ENCODE results near the gene RBP2.

Gene RBP2

DNA sequence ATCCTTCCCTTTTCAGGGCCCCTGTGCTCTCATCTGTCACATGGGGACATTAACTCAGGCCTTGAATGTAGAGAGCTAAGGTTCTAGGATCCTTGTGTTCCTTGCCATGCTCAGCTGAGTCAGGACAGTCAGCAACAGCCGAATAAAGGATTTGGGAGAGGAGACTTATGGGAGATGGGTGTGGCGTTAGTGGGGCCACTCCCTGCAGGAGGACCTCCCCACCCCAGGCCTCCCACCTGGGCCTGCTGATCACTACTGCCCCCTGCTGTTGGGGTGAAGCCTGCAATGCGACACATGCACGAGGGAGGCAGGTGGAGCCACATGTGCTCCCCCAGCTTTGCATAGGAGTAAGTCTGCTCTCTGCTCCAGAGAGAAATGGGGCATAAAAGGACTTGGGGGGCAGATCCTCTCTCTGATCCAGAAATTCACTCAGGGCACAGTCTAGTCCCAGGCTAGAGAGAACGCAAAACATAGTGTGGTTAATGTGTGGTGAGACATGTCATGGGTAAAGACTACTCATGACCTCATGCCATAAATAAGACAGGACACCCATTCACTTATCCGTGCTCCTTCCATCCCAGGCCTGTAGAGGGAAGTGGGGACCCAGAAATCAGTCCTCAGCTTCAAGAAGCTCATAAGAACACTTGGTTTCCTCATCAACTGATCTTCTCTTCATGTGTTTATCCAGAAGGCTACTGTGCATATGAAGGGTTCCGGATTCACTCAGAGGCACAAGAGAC lies 43.9 kb upstream of the RBP2 start:
- H3K27ac ChIP-seq: no peak overlapping the region
- no peak for TF ChIP-seq ZFX (IDR thresholded peaks at IDR 0.05; ENCODE audit: borderline replicate concordance)
- TF ChIP-seq, protein P1, sequence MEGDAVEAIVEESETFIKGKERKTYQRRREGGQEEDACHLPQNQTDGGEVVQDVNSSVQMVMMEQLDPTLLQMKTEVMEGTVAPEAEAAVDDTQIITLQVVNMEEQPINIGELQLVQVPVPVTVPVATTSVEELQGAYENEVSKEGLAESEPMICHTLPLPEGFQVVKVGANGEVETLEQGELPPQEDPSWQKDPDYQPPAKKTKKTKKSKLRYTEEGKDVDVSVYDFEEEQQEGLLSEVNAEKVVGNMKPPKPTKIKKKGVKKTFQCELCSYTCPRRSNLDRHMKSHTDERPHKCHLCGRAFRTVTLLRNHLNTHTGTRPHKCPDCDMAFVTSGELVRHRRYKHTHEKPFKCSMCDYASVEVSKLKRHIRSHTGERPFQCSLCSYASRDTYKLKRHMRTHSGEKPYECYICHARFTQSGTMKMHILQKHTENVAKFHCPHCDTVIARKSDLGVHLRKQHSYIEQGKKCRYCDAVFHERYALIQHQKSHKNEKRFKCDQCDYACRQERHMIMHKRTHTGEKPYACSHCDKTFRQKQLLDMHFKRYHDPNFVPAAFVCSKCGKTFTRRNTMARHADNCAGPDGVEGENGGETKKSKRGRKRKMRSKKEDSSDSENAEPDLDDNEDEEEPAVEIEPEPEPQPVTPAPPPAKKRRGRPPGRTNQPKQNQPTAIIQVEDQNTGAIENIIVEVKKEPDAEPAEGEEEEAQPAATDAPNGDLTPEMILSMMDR (IDR thresholded peaks at IDR 0.05): peak; percentile 65

DNA sequence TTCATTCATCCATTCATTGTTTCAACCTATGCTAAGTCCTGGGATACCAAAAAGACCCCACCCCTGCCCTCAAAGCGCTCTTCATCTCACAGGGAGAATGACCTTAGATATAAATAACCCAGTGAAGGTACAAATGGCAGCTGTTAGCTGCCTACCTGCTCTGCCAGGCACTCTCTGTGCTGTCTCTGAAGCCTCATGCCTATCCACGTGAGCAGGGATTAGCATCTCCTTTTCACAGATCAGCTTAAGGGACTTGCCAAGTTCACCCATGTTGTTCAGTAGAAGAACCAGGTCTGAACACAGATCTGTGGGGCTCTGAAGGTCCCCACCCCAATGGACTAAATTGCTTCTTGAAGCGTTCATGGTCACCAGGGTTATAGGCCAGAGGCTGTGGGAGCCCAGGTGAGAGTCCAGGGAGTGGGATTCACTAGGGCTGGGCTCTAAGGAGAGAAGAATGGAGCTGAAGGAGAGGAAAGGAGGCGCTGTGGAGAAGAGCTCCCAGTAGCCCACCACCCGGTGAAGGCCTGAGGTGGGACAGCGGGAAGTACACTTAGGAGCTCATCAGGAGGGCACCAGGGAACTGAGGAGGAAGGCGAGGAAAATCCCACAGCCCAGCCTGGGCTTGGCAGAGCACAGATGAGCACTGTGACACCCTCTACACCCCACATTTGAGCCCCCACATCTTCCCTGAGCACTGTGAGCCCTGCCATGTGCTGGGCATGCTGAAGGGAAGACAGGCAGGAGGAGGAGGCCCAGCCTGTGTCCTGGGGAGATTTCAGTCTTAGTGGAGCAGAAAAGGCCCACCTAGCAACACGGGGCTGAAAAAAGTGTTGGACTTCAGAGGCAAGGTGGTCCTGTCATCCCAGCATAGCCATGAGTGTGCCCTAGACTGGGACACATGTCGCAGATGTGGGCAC lies 42.9 kb upstream of the RBP2 start:
- TF ChIP-seq ZFX (IDR thresholded peaks at IDR 0.05; ENCODE audit: borderline replicate concordance): no peak
- TF ChIP-seq, protein P1 (IDR thresholded peaks at IDR 0.05): no peak
- H3K27ac ChIP-seq: no peak overlapping the region

DNA sequence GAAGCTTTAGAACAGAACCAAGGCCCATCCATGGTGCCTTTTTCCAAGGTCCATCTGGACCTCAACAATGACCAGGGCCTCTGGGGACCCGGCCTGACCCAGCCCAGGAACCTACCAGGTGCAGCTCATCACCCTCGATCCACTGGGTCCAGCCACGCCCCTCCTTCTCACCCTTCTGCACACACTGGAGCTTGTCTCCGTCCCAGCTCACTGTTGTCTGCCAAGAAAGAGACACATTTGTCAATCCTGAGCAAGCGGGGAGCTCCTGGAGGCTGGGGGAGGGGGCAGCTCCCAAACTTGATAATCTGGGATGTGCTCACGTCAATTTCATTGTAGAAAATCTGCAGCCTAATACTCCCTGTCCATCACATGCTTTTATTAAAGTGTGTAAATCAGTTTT lies 42.0 kb upstream of the RBP2 start:
- no peak overlapping the region for H3K27ac ChIP-seq
- TF ChIP-seq, protein P1 (IDR thresholded peaks at IDR 0.05): no peak
- no peak for TF ChIP-seq ZFX (IDR thresholded peaks at IDR 0.05; ENCODE audit: borderline replicate concordance)

DNA sequence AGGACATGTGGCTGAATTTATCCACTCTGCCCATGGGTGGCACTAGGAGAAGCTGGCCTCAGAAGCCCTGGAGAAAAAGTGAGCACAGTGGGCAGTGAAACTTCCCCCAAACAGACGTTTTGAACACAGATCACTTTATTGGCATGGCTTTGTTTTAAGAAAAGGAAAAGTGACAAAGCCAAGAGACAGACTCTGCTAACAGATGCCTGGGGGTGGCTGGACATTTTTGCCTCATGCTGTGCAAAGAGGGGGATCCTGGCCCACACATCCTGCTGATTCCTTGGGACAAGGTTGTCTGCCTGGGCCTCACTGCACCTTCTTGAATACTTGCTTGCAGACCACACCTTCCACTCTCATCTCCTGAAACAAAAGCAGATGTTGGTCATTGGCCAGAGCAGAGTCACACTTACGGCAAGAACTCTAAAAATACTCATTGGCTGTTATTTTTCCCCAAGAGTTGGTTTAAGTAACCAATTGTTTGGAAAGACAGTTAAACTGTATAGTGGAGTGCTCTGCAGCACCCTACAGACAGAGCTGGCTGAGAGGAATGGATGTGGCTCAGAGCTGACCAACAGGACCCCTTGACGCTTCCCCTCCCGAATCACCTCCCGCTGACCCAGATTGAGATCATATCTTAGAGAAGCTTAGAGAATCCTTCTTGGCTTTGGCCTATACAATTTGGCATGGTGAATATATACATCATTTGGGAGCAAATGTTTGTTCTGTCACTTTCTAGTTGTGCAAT lies 41.2 kb upstream of the RBP2 start:
- H3K27ac ChIP-seq: no peak overlapping the region
- TF ChIP-seq ZFX (IDR thresholded peaks at IDR 0.05; ENCODE audit: borderline replicate concordance): no peak
- TF ChIP-seq, protein P1 (IDR thresholded peaks at IDR 0.05): no peak

DNA sequence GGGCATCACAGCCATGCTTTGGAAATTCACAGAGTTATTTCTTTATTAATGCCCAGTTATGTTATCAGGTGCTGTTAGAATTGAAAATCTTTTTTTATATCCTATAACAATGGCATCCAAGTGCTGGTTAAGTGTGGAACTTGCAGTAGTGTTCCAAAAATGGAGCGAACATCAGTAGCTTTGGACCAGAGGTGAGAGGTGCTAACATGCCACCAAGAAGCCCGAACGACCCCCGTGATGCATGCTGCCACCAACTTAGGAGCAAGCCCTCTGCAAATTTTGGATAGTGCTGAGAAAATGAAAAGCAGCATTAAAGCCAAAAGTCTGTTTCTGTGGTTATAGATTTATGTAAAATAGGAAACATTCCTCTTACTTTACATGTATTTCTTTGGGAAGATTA lies 38.4 kb upstream of the RBP2 start:
- no peak overlapping the region for H3K27ac ChIP-seq
- TF ChIP-seq ZFX (IDR thresholded peaks at IDR 0.05; ENCODE audit: borderline replicate concordance): no peak
- TF ChIP-seq, protein P1 (IDR thresholded peaks at IDR 0.05): no peak

DNA sequence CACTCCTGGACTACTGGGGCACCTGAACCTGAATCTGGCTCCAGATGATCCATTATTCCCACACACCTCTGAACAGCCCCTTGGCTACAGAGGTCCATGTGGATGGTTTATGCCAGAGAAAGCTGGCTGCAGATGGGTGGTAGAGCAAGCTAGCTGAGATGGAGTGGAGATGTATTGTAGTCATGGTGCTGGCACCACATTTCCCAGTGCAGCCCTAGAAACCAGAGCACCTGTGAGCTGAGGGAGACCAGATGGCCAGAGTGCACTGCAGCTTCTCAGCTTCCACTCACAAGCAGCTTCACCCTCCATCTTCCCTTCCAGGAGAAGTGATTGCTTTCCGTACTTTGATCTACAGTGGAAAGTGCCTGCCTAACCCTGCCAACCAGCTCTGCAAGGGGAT lies 33.3 kb upstream of the RBP2 start:
- H3K27ac ChIP-seq: no peak overlapping the region
- TF ChIP-seq ZFX (IDR thresholded peaks at IDR 0.05; ENCODE audit: borderline replicate concordance): no peak
- TF ChIP-seq, protein P1 (IDR thresholded peaks at IDR 0.05): no peak
